ENCODE data around the gene KLK13. TPM values are rescaled to one million over a fixed set of nuclear protein-coding genes. Genes with fewer than 3 reads are reported as not detected.

KLK13 gene
- total RNA-seq, 1 experiment from 2014 or later, result not detected

GRCh38 chr19:51019544-51019925 lies 45.4 kb downstream of the KLK13 start, which contains the start of gene KLK10:
KLK10 (minus strand) TSS chr19:51019709; CDS start chr19:51019130, 579 bp downstream.
- no peak for DNase-seq
- no peaks in the 10 kb centered on the region for H3K27me3 ChIP-seq (ENCODE audit: low read length)
- H3K9me3 ChIP-seq (ENCODE audit: low read length), result no peaks in the 10 kb centered on the region
- H3K9ac ChIP-seq (ENCODE audit: low read length), result no peak within 1 kb of the TSS
- H3K9me2 ChIP-seq (replicated peaks; ENCODE audit: insufficient read depth, low read length), result no peaks in the 10 kb centered on the region
- no peak within 1 kb of the TSS for H3K4me3 ChIP-seq (ENCODE audit: low read length)
- no peaks in the 10 kb centered on the region for H3K36me3 ChIP-seq (ENCODE audit: insufficient read depth, low read length)
- no peaks in the 10 kb centered on the region for H3K4me1 ChIP-seq (ENCODE audit: low read length)
- H4K20me1 ChIP-seq (ENCODE audit: insufficient read depth, low read depth, low read length), result peaks cover 3% of the 10 kb centered on the region; the same call in 1 of the 2 replicates
- no peaks in the 10 kb centered on the region for H3K79me2 ChIP-seq (ENCODE audit: low read length)
- no peak within 1 kb of the TSS for H3K27ac ChIP-seq (ENCODE audit: low read length)
- H3K4me2 ChIP-seq (ENCODE audit: low read depth, low read length, poor library complexity, severe bottlenecking), result no peak within 1 kb of the TSS
- H2AFZ ChIP-seq (ENCODE audit: low read length), result no peak within 1 kb of the TSS

GRCh38 chr19:51018745-51019543 lies 45.9 kb downstream of the KLK13 start:
- no peaks in the 10 kb centered on the region for H3K9me2 ChIP-seq (replicated peaks; ENCODE audit: insufficient read depth, low read length)
- H3K36me3 ChIP-seq (ENCODE audit: insufficient read depth, low read length), result no peaks in the 10 kb centered on the region
- no peaks in the 10 kb centered on the region for H3K27me3 ChIP-seq (ENCODE audit: low read length)
- no peak overlapping the region for H2AFZ ChIP-seq (ENCODE audit: low read length)
- no peaks in the 10 kb centered on the region for H3K79me2 ChIP-seq (ENCODE audit: low read length)
- no peak overlapping the region for H3K9ac ChIP-seq (ENCODE audit: low read length)
- H3K4me2 ChIP-seq (ENCODE audit: low read depth, low read length, poor library complexity, severe bottlenecking), result no peak overlapping the region
- H4K20me1 ChIP-seq (ENCODE audit: insufficient read depth, low read depth, low read length), result peaks cover 3% of the 10 kb centered on the region; the same call in 1 of the 2 replicates
- H3K4me3 ChIP-seq (ENCODE audit: low read length), result no peak overlapping the region
- H3K27ac ChIP-seq (ENCODE audit: low read length), result no peak overlapping the region
- no peaks in the 10 kb centered on the region for H3K4me1 ChIP-seq (ENCODE audit: low read length)
- H3K9me3 ChIP-seq (ENCODE audit: low read length), result no peaks in the 10 kb centered on the region
- no peak for DNase-seq

- Histone ChIP-seq H3K4me2 (ENCODE audit: low read depth, low read length, poor library complexity, severe bottlenecking) (no peak overlapping the region), H4K20me1 (ENCODE audit: insufficient read depth, low read depth, low read length) (peaks cover 3% of the 10 kb centered on the region; the same call in 1 of the 2 replicates), H3K79me2 (ENCODE audit: low read length) (no peaks in the 10 kb centered on the region), H3K27me3 (ENCODE audit: low read length) (no peaks in the 10 kb centered on the region), H3K4me1 (ENCODE audit: low read length) (no peaks in the 10 kb centered on the region), H3K9me3 (ENCODE audit: low read length) (no peaks in the 10 kb centered on the region), H3K9ac (ENCODE audit: low read length) (no peak overlapping the region), H3K36me3 (ENCODE audit: insufficient read depth, low read length) (no peaks in the 10 kb centered on the region), H3K9me2 (replicated peaks; ENCODE audit: insufficient read depth, low read length) (no peaks in the 10 kb centered on the region), H2AFZ (ENCODE audit: low read length) (no peak overlapping the region), H3K4me3 (ENCODE audit: low read length) (no peak overlapping the region), H3K27ac (ENCODE audit: low read length) (no peak overlapping the region)
- DNase-seq, result no peak
Measured at GRCh38 chr19:51016798-51017683, 47.9 kb downstream of the KLK13 start.

- Histone ChIP-seq H3K4me3 (ENCODE audit: low read length) (no peak overlapping the region), H3K9me3 (ENCODE audit: low read length) (no peaks in the 10 kb centered on the region), H3K4me1 (ENCODE audit: low read length) (no peaks in the 10 kb centered on the region), H3K79me2 (ENCODE audit: low read length) (no peaks in the 10 kb centered on the region), H3K36me3 (ENCODE audit: insufficient read depth, low read length) (no peaks in the 10 kb centered on the region), H3K4me2 (ENCODE audit: low read depth, low read length, poor library complexity, severe bottlenecking) (no peak overlapping the region), H4K20me1 (ENCODE audit: insufficient read depth, low read depth, low read length) (peaks cover 3% of the 10 kb centered on the region; the same call in 1 of the 2 replicates), H3K9ac (ENCODE audit: low read length) (no peak overlapping the region), H3K9me2 (replicated peaks; ENCODE audit: insufficient read depth, low read length) (no peaks in the 10 kb centered on the region), H3K27ac (ENCODE audit: low read length) (no peak overlapping the region), H2AFZ (ENCODE audit: low read length) (no peak overlapping the region), H3K27me3 (ENCODE audit: low read length) (no peaks in the 10 kb centered on the region)
- no peak for DNase-seq
Measured at GRCh38 chr19:51015691-51016267, 49.1 kb downstream of the KLK13 start.

GRCh38 chr19:51014242-51014641 lies 50.6 kb downstream of the KLK13 start:
- Histone ChIP-seq H3K4me1 (ENCODE audit: low read length) (no peaks in the 10 kb centered on the region), H3K9me3 (ENCODE audit: low read length) (no peaks in the 10 kb centered on the region), H3K36me3 (ENCODE audit: insufficient read depth, low read length) (no peaks in the 10 kb centered on the region), H3K4me2 (ENCODE audit: low read depth, low read length, poor library complexity, severe bottlenecking) (no peak overlapping the region), H3K27me3 (ENCODE audit: low read length) (no peaks in the 10 kb centered on the region), H4K20me1 (ENCODE audit: insufficient read depth, low read depth, low read length) (peaks cover 3% of the 10 kb centered on the region; the same call in 1 of the 2 replicates), H3K27ac (ENCODE audit: low read length) (no peak overlapping the region), H3K4me3 (ENCODE audit: low read length) (no peak overlapping the region), H2AFZ (ENCODE audit: low read length) (no peak overlapping the region), H3K9ac (ENCODE audit: low read length) (no peak overlapping the region), H3K79me2 (ENCODE audit: low read length) (no peaks in the 10 kb centered on the region), H3K9me2 (replicated peaks; ENCODE audit: insufficient read depth, low read length) (no peaks in the 10 kb centered on the region)
- DNase-seq, result no peak

- H3K36me3 ChIP-seq (ENCODE audit: insufficient read depth, low read length), result no peaks in the 10 kb centered on the region
- H3K27me3 ChIP-seq (ENCODE audit: low read length), result no peaks in the 10 kb centered on the region
- H3K9me3 ChIP-seq (ENCODE audit: low read length), result no peaks in the 10 kb centered on the region
Measured at GRCh38 chr19:51012661-51013190, 52.2 kb downstream of the KLK13 start.

GRCh38 chr19:51010066-51010795 lies 54.7 kb downstream of the KLK13 start:
- Histone ChIP-seq H3K4me1 (ENCODE audit: low read length) (no peaks in the 10 kb centered on the region), H3K4me3 (ENCODE audit: low read length) (no peak overlapping the region), H3K79me2 (ENCODE audit: low read length) (no peaks in the 10 kb centered on the region), H3K27me3 (ENCODE audit: low read length) (no peaks in the 10 kb centered on the region), H3K9ac (ENCODE audit: low read length) (no peak overlapping the region), H3K36me3 (ENCODE audit: insufficient read depth, low read length) (no peaks in the 10 kb centered on the region), H3K9me2 (replicated peaks; ENCODE audit: insufficient read depth, low read length) (no peaks in the 10 kb centered on the region), H2AFZ (ENCODE audit: low read length) (no peak overlapping the region), H3K9me3 (ENCODE audit: low read length) (no peaks in the 10 kb centered on the region), H3K4me2 (ENCODE audit: low read depth, low read length, poor library complexity, severe bottlenecking) (no peak overlapping the region), H3K27ac (ENCODE audit: low read length) (no peak overlapping the region), H4K20me1 (ENCODE audit: insufficient read depth, low read depth, low read length) (0 out of 2 replicates have a peak, but pooled peaks cover under 1% of the 10 kb centered on the region)
- DNase-seq, result no peak

More at GRCh38 chr19:51012661-51013190, 52.2 kb downstream of the KLK13 start:
- Histone ChIP-seq H3K79me2 (ENCODE audit: low read length) (no peaks in the 10 kb centered on the region), H2AFZ (ENCODE audit: low read length) (no peak overlapping the region), H3K9me2 (replicated peaks; ENCODE audit: insufficient read depth, low read length) (no peaks in the 10 kb centered on the region), H3K27ac (ENCODE audit: low read length) (no peak overlapping the region), H3K4me2 (ENCODE audit: low read depth, low read length, poor library complexity, severe bottlenecking) (no peak overlapping the region), H3K4me3 (ENCODE audit: low read length) (no peak overlapping the region), H3K4me1 (ENCODE audit: low read length) (no peaks in the 10 kb centered on the region), H4K20me1 (ENCODE audit: insufficient read depth, low read depth, low read length) (peaks cover 3% of the 10 kb centered on the region; the same call in 1 of the 2 replicates), H3K9ac (ENCODE audit: low read length) (no peak overlapping the region)
- no peak for DNase-seq
